ENCODE results near the gene MRPL40.

Gene MRPL40

DNA sequence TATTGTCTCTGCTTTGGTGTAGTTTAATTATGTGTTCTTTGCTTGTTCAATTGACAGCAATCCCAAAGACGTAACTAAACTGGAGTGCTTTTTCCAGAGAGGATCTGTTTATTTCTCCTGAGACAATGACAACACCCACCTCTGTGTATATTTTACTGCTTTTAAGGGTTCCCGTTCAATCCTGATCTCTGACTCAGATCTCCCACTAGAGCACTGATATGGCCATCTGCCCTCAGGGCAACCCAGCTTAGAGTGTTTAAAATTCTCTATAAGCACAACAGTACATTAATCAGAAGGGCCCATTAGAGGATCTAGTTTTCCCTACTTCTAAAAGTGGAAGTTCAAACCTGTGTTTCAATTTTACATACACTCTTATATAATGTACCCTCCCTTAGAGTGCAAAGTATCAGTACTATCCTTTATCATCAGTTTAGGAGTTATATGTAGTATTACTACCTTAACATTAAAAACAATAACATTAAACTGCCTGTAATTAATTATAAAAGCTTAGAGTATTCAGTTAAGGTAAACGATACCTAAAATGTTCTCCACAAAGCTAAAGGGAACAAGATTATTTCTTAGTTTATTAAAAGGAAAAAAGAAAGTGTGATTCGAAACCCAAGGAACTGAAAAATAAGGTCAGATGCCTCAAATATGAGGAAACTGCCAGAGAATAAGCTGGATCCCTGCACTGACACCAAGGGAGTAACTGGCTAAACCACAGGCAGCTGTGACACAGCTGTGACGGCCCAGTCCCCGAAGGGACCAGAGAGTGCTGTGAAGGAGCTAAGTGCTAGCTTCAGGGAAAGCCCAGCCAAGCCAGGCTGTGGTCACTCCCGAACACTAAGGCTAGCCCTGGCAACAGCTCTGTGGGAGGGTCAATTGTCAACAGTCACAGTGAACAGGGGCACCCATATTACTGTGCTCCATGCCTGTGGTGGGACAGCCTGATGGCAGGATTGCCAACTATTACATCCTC lies 31.4 kb downstream of the MRPL40 start:
- DNase-seq, result no peak

DNA sequence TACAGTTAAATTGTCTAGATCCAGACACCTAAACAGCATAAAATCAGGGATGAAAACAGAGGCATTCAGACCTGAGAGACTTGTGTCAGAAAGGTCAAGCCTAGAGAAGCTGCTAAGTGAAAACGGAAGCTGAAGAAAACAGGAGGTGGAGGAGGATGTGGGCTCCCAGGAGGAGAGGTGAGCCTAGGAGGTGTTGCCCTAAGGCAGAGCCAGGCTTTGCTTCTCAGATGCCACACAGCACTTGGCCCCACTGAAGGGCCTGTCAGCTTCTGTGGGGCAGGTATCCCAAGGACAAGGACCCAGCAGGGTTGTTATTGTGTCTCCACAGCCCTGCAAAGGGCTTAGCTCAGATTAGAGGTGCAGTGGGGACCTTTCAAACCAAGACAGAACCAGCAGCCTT lies 32.2 kb downstream of the MRPL40 start:
- DNase-seq, result no peak

DNA sequence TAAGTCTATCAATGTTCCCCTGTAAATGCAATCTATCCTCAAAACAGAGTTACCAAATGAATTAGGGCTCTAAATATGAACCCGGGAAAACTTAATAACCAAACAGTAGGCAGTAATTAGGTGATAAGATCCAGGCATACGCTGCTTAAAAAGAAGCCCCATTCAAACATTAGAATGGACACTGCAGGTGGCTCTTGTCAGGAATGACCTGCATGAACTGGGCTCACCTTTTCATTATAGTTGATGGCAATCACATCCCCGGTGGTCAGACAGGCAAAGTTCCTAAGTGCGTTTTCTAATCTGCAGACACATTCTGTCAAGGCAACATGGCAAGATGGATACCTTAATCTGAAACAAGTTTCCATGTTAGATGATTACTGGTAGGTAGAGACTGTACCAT lies 32.6 kb downstream of the MRPL40 start:
- no peak for DNase-seq

DNA sequence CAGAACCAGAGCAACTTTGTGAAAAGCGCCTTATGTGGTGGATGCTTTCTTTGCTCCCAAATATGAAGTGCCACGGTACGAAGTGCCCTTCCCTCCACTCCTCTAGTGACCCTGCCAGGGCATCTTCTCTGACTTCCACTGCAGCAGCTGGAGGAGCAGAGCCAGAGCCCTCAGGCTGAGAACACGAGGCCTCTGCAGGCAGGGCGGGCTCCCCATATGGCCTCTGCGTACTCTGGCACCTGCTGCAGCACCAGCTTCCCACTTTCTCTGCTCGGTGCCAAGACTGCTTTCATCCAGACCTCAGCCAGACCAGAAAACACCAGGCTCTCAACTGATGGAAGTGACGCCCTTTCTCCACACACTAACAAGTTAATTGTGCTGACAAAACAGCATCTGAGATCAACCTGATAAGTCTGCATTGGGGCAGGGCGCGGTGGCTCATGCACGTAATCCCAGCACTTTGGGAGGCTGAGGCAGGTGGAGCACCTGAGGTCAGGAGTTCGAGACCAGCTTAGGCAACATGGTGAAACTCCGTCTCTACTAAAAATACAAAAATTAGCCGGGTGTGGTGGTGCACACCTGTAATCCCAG lies 33.9 kb downstream of the MRPL40 start:
- DNase-seq, result no peak

DNA sequence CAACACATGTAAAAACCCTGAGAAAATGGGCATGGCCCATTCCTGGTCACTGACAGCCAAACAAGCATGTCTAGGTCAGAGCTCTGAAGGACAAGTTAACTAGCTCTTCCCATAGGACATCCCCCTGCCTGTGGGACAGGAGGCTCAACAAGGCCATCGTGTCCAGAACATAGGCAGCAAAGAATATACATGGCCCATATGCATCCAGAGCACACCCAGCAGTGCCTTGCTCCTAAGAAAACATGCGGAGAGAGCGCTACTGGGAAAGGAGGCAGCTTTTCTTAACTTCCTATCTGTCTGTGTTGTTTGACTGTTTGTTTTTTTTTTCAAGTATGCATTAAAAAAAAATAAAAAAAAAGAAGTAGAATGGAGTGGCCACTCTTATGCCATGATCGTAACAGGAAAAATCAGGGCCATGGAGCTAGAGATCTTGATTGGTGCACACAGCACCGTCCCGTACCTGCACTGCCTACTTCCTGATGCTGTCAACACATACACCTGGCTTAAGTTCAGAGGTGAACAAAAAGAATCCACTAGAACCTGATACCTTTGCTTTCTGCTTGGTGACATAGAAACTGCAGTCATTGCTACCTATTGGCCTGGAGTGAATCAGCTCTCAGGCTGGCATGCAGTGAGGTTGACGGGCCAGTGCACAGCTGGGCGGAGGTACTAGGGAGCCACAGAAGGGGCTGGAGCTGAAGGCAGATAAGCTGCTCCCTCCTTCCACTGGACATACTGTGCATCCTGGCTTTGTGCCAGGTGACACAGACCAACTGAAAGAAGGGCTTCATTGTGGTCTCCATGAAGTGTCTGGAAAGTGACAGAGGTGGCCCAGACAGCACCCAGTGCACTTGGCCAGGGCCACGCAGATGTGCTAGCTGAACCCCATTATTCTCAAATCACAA lies 34.8 kb downstream of the MRPL40 start:
- no peak for DNase-seq

DNA sequence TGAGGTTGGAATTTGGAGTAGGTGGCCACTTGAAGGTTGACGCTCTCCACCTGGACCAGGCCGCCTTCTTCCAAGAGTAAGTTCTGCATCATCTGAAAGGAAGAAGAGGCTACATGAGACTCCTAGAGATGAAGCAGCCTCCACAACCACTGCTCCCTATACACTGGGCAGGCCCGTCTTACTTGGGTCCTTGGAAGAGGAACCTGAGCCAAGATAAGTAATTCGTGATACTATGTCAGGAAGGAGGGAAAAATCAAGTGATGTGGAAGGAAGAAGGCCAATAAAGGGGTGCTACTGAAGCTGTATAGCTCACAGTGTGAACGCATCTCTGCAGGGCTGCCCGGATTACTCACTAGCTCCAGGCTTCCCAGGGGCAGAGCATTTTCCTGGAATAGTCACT lies 35.6 kb downstream of the MRPL40 start:
- DNase-seq, result no peak

GRCh38 chr22:19469421-19469820 lies 37.1 kb downstream of the MRPL40 start:
- DNase-seq, result no peak

- DNase-seq, result no peak
These were observed 37.7 kb downstream of the MRPL40 start for GRCh38 chr22:19470010-19470409.

- DNase-seq, result no peak
These were observed 39.2 kb downstream of the MRPL40 start for GRCh38 chr22:19471572-19471971.

- no peak for DNase-seq
These were observed 39.9 kb downstream of the MRPL40 start for GRCh38 chr22:19472233-19472632.

GRCh38 chr22:19473578-19473977 lies 41.2 kb downstream of the MRPL40 start:
- no peak for DNase-seq

GRCh38 chr22:19476023-19476422 lies 43.7 kb downstream of the MRPL40 start:
- DNase-seq, result no peak

DNA sequence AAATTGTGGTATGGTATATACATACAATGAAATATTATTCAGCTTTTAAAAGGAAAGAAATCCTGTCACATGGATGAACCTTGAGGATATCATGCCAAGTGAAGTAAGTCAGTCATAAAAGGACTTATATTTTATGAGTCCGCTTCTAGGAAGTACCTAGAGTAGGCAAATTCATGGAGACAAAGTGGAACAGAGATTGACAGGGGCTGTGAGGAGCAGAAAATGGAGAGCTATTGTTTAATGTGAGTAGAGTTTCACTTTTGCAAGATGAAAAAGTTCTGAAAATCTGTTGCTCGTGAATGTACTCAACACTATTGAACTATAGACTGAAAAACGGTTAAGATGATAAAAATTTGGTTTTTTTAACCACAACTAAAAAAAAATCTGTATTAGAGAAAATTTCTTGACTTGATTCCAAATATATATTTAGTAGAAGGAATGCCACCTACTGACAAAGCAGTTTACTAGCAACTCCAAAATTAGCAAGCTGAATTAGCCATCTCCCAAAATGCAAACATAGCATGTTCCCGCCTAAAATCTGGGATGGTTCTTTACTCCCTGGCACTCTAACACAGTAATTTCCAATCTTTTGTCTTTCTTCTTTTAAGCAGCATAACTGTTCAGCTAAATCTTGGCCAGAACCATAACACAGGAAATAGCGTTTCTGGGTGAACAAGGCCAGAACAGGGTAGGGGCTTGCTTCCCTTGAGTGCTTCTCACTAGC lies 45.1 kb downstream of the MRPL40 start:
- no peak for DNase-seq

DNA sequence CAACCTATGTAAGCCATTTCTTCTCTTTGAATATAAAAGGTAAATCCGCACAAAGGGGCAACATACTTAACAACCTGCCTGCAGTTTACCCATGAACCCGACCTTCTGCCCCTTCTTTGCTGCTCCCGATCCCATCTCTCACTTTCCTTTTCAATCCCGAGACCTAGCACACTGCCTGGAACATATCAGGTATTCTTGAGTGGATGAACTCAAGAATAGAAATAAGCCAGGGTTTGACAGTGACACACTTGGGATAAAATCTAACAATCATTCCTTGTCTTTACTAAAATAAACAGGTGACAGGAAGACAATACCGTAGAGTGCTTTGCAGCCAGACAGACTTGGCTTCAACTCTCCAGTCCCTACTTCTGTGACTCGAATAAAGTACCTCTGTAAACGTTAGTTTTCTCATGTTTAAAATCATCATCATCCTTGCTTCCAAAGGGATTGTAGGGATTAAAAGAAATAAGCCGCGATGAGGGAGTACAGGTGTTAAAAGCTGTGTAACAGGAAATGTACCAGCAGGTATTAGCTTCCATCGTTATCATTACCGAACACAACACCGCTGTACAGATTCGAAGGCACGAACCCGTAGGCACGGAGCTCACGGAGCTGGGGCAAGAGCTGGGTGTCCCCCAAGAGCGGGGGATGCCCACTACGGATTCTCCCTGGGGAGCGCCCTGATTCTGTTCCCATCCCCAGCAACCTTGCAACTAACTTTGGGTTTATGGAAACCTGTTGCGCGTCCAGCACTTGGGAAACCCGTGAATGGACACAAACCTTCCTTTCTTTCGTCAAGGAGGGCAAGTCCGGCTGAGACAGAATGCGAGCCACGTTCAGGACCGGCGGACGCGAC lies 45.9 kb downstream of the MRPL40 start:
- DNase-seq, result no peak

DNA sequence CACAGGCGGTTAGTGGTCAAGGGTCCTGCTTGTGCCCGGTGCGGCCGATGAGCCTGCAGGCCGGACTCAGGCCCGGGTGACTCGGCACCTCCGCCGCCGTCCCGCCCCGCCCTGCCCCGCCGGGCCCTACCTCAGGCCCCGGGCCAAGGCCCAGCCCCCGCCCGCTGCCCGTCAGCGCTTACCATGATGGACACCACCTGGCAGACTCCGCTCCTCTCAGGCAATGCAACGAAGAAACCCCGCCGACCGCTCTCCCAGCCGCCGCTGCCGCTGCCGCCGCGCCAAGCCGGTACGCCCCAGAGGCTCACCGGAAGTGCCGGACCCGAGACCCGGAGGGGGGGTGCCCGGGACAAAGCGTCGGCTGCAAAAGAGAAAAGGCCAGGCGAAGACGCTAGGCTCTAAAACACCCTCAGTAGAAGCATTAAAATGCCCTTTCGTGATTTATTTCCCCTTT lies 46.6 kb downstream of the MRPL40 start, which contains the start of gene UFD1:
Gene UFD1, minus strand, starts transcription at position 293 of the 454 bp plus-strand sequence. Its CDS starts 108 bp downstream, at position 185.
- peak; percentile 56 for DNase-seq

DNA sequence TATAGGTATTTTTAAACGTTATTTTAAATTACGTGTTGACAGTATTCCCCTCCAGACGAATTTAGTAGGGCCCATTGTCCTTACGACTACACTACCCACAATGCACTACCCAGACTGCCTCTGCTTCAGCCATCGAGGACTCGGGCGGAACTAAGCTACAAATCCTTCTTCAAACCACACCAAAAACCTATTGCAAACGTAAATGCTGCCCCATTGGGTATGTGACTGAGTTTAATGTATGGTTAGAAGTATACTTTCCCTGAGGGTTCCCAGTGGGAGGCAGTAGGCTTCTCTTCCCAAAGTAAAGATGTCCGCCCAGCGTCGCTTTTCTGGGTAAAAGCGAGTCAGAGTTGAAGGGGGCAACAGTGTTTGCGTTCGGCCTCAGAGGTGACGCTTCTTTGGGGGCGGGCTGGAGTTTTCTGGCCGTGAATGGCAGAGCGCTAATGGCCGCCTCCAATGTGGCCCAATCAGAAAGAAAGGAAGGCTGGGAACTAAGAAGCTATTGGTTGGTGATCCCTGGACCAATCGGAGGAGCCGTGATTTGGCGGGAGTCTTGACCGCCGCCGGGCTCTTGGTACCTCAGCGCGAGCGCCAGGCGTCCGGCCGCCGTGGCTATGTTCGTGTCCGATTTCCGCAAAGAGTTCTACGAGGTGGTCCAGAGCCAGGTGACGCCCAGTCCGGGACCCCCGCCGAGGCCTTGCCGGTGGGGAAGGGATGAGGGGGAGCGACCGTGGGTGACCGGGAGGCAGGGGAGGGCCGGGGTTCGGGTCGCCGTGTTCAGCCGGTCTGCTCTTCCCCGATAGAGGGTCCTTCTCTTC lies 47.2 kb downstream of the MRPL40 start, which contains the start of gene CDC45:
Gene CDC45, plus strand, starts transcription at position 566 of the 818 bp plus-strand sequence. Its CDS starts 49 bp downstream, at position 615.
- DNase-seq, result peak; percentile 94

GRCh38 chr22:19480173-19480568 lies 47.8 kb downstream of the MRPL40 start:
- no peak for DNase-seq

DNA sequence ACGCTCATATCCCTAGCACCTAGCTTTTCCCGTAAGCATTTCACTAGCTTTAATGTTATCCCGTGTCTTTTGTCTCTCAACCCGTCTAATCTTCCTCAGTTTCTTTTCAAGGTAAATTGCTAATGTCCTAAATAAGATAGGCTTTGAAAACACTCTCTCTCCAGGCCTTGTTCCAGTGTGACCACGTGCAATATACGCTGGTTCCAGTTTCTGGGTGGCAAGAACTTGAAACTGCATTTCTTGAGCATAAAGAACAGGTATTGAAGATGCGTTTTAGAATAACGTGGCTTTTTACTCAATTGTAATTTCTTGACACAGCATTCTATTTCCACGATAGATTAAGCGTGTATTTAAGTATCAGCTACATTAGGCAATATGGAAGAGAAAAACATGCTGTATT lies 48.4 kb downstream of the MRPL40 start:
- no peak for DNase-seq

DNA sequence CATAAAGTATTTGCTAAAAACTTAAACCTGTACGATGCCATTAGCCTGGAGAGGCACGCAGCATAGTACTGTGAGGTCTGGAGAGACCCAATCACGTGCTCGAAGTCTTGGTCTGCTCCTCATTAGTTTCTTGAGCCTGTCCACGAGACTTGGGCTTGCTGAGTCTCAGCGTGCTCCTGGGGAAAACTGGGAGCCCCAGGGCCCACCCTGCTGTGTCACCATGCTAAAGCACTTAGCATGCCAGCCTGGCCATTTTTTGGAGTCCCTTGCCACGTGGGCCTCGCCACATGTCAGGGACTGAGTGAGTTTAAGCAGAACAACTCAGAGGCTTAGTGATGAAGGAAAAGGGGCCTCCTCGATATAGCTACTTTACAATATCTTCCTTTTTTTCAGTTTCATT lies 50.0 kb downstream of the MRPL40 start:
- DNase-seq, result no peak
